Lung (tissue), 12 donors: Measurements from ENCODE around the gene PRR20G. TPM values are rescaled to one million over a fixed set of nuclear protein-coding genes. Genes with fewer than 3 reads are reported as not detected.

ENCODE experiments used
- ATAC-seq: fragments of 200-7000 bp; cut with Tn5 transposase; one replicate; pipeline ENCODE4 v1.9.1; 2020; ENCODE audit warnings: moderate number of reproducible peaks; ENCODE audit not compliant: insufficient read depth, low FRiP score
- DNase-seq, 3 donors: peaks; one replicate each; pipeline ENCODE4 v3.0.0-alpha.2; 2013 to 2017
- H3K27ac ChIP-seq, 2 donors: one replicate each; pipeline ENCODE4 v1.5.1; 2013; ENCODE audit warnings: mild to moderate bottlenecking in 2 of 2, moderate library complexity in 2 of 2, control low read depth in 1 of 2, inconsistent platforms in 1 of 2, low read depth in 1 of 2, low read length in 1 of 2
- H3K27me3 ChIP-seq, 3 donors: one replicate each; pipeline ENCODE4 v1.5.1; 2013; ENCODE audit warnings: low read length in 2 of 3; ENCODE audit not compliant: control insufficient read depth in 3 of 3, insufficient read depth in 3 of 3
- H3K36me3 ChIP-seq, 4 donors: one replicate each; pipeline ENCODE4 v1.5.1; 2013; ENCODE audit warnings: low read length in 4 of 4, mild to moderate bottlenecking in 1 of 4, moderate library complexity in 1 of 4; ENCODE audit not compliant: control insufficient read depth in 4 of 4, insufficient read depth in 4 of 4
- H3K4me1 ChIP-seq, 5 donors: one replicate each; pipeline ENCODE4 v1.5.1; 2013; ENCODE audit warnings: low read length in 5 of 5, mild to moderate bottlenecking in 2 of 5, moderate library complexity in 1 of 5; ENCODE audit not compliant: control insufficient read depth in 5 of 5, insufficient read depth in 5 of 5
- H3K4me3 ChIP-seq: one replicate; pipeline ENCODE4 v1.5.1; 2013; ENCODE audit warnings: mild to moderate bottlenecking, control low read depth, moderate library complexity
- H3K9ac ChIP-seq, 2 donors: one replicate each; pipeline ENCODE4 v1.5.1; 2013; ENCODE audit warnings: low read length in 2 of 2, control low read depth in 1 of 2; ENCODE audit not compliant: insufficient read depth in 1 of 2
- H3K9me3 ChIP-seq, 4 donors: one replicate each; pipeline ENCODE4 v1.5.1; 2013; ENCODE audit warnings: low read length in 3 of 4, mild to moderate bottlenecking in 1 of 4, moderate library complexity in 1 of 4; ENCODE audit not compliant: control insufficient read depth in 4 of 4, insufficient read depth in 3 of 4
- WGBS, 2 donors: extraction: QIAGEN DNeasy Blood & Tissue Kit; methylation state at CpG; one replicate each; pipeline ENCODE4 v1.1.7; 2013; 5-methylcytosine and 5-hydroxymethylcytosine counted together
- polyA plus RNA-seq, 2 donors: library from polyadenylated mRNA; stranded (reverse); fragments of 200-250 nt; gene quantifications; one replicate each; pipeline ENCODE4 v1.2.1, GENCODE V29; 2013
- total RNA-seq, 2 donors: library from RNA; depleted of rRNA in 1 of 2; stranded (reverse); fragments of >200 nt in 1 of 2; gene quantifications; one replicate each; pipeline ENCODE4 v1.2.1, GENCODE V29; 2014 to 2021
- TF ChIP-seq, protein P1 (sequence below): IDR thresholded peaks from 2 replicates; pipeline ENCODE4 v1.5.1; 2012; ENCODE audit warnings: mild to moderate bottlenecking; ENCODE audit errors: control extremely low read depth, extremely low read depth
- donor health status: control.
- donor health status: control.
- donor health status: Bipolar disorder and iron deficiency.
- donor health status: healthy.
- donor health status: DM: yes; HTN: yes; CAD: no.

Gene PRR20G
- total and polyA plus RNA-seq, 4 donors: 0.05 TPM; not detected in 3

DNA sequence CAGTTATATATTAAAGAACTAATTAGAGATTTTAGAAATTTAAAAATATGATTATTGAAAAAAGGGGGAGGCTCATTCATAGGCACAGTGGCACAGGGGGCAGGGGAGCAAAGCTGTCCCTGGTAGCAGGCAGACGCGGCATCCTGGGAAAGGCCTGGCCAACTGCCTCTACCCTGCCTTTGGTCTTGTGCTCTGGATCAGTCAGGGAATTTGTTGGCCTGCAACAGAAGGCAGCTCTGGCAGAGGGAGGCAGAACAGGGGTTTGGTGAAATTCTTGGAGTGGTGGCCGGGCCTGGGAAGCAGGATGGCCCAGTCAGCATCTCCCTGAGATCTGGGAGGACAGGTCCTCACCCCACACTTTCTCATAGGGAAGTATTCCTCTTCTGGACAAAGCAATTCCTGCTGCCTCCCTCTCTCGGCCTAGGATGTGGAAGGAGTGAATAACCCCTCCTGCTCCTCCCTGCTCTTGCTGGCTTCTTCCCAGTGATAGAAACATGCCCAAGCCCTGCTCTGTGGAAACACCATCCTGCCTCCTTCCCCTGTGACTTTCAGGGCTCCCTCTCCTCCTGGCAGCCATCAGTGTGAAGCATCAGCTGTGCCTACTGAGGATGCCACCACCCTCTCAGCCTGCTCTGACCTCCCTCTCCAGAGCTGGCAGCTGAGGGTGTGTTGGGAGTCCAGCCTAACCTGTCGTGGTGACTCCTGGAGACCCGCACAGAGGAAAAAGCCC, 26.9 kb downstream of the PRR20G start:
- Histone ChIP-seq H3K4me3 (no peak overlapping the region), H3K4me1 (no peaks in the 10 kb centered on the region), H3K27ac (no peak overlapping the region), H3K9ac (no peak overlapping the region), H3K27me3 (peaks cover 0 to 2% (median 0%) of the 10 kb centered on the region in 3 donors), H3K9me3 (no peaks in the 10 kb centered on the region), H3K36me3 (no peaks in the 10 kb centered on the region)
- WGBS, 2 donors: 76 to 82% methylated on average over 6 of the region's 6 CpGs
- TF ChIP-seq, protein P1, sequence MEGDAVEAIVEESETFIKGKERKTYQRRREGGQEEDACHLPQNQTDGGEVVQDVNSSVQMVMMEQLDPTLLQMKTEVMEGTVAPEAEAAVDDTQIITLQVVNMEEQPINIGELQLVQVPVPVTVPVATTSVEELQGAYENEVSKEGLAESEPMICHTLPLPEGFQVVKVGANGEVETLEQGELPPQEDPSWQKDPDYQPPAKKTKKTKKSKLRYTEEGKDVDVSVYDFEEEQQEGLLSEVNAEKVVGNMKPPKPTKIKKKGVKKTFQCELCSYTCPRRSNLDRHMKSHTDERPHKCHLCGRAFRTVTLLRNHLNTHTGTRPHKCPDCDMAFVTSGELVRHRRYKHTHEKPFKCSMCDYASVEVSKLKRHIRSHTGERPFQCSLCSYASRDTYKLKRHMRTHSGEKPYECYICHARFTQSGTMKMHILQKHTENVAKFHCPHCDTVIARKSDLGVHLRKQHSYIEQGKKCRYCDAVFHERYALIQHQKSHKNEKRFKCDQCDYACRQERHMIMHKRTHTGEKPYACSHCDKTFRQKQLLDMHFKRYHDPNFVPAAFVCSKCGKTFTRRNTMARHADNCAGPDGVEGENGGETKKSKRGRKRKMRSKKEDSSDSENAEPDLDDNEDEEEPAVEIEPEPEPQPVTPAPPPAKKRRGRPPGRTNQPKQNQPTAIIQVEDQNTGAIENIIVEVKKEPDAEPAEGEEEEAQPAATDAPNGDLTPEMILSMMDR: no peak
- ATAC-seq (no peak), DNase-seq (no peak)

DNA sequence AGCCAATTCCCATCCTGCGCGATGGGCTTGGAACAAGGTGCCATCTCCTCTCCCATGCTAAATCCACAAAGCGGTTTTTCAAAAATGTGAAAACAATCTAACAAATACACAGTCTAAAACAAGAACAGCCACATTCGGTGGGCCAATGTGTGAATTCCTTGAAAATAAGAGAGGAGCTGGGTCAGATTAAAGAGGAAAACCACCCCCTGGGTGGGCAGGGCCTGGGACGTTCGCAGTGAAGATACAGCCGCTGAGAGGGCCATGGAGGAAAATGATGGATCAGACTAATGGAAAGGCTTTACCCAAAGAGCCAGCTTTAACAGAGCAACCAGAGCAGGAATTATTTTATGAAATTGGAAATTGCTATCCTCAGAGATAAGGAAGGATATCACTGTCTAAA, 27.4 kb downstream of the PRR20G start:
- Histone ChIP-seq H3K27me3 (peaks cover 0 to 2% (median 0%) of the 10 kb centered on the region in 3 donors), H3K4me1 (no peaks in the 10 kb centered on the region), H3K9ac (no peak overlapping the region), H3K9me3 (no peaks in the 10 kb centered on the region), H3K4me3 (no peak overlapping the region), H3K27ac (no peak overlapping the region), H3K36me3 (no peaks in the 10 kb centered on the region)
- DNase-seq (no peak), ATAC-seq (no peak)
- TF ChIP-seq, protein P1: no peak
- WGBS, 2 donors: 92 to 93% methylated on average over 7 of the region's 7 CpGs

DNA sequence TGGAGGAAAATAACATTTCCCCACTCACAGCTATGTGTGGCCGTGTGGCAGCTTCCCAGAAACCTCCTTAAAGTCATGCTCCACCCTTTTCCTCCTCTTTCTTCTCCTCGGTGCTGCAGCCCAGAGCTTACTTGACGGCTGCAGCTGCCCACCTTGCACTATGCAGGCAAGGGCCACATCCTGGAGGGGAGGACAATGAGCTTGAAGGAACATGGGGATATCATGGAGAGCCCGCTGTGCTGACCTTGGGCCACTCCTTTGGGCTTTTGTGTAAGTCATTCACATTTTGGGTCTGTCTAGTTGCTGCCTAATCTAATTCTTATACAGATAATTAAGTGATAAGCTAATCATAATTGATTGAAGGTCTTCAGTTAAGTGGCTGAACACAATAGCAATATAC, 28.0 kb downstream of the PRR20G start:
- no peaks in the 10 kb centered on the region for H3K36me3 ChIP-seq
- no peak overlapping the region for H3K27ac ChIP-seq
- DNase-seq (no peak), ATAC-seq (no peak)
- no peak overlapping the region for H3K9ac ChIP-seq
- H3K9me3 ChIP-seq: no peaks in the 10 kb centered on the region
- TF ChIP-seq, protein P1: no peak
- 52 to 57% methylated on average over 4 of the region's 4 CpGs for WGBS, 2 donors
- H3K4me3 ChIP-seq: no peak overlapping the region
- H3K4me1 ChIP-seq: no peaks in the 10 kb centered on the region
- H3K27me3 ChIP-seq: peaks cover 0 to 2% (median 0%) of the 10 kb centered on the region in 3 donors

DNA sequence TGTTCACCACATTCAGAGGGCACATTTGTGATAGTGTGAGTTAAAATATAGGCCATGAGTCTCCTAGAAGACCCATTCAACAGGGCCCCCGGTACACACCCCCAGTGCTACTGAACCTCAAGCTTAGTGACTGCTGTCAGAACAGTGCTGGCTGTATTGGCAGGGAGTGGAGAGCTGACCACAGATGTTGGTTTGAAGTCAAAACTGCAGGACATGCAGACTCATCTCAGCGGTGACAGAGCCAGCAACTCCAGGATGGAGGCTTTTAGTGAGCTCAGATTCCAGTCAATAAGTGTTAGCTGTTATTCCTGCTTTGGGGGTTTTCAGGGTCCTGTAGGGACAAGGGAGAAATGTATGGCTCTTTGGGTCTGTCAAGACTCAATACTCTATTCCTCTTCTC, 29.1 kb downstream of the PRR20G start:
- no peak for ATAC-seq
- TF ChIP-seq, protein P1: no peak

More for the DNA sequence above, 29.1 kb downstream of the PRR20G start:
- Histone ChIP-seq H3K27ac (no peak overlapping the region), H3K27me3 (peaks cover 0 to 2% (median 0%) of the 10 kb centered on the region in 3 donors), H3K9me3 (no peaks in the 10 kb centered on the region), H3K4me1 (no peaks in the 10 kb centered on the region), H3K4me3 (no peak overlapping the region), H3K36me3 (no peaks in the 10 kb centered on the region), H3K9ac (no peak overlapping the region)
- DNase-seq: no peak
- 83 to 91% methylated on average over 2 of the region's 2 CpGs for WGBS, 2 donors
